GM12878 (cell line): ENCODE results near the gene REV3L. TPM values are rescaled to one million over a fixed set of nuclear protein-coding genes. Genes with fewer than 3 reads are reported as not detected.

Source experiments
- ATAC-seq: fragments of 200-7000 bp; cut with Tn5 transposase; 3 replicates; pipeline ENCODE4 v1.9.1; 2020; ENCODE audit warnings: mild to moderate bottlenecking, moderate library complexity
- BruUV-seq: library from RNA; stranded (reverse); fragments of 400-500 nt; replicated peaks from 2 replicates; lab custom pipeline; 2021; lab: Mats Ljungman, UMichigan
- CTCF ChIA-PET: fragments of 300-600 bp; sonication (Branson Sonifier 250); formaldehyde crosslinking; extraction: SDS; loops from one replicate; lab custom pipeline; 2021; ENCODE audit warnings: inconsistent platforms; lab: Yijun Ruan, JAX
- POLR2A ChIA-PET: fragments of 350-600 bp; formaldehyde crosslinking; extraction: SDS; loops from one replicate; lab custom pipeline; 2021; ENCODE audit warnings: inconsistent platforms; lab: Charles Lee
- RAD21 ChIA-PET: fragments of 300-600 bp; sonication (Branson Sonifier 250); formaldehyde crosslinking; loops from one replicate; lab custom pipeline; 2023; ENCODE audit warnings: antibody characterized with exemption; ENCODE audit not compliant: unreplicated experiment; lab: Charles Lee
- SMC1A ChIA-PET: fragments of 300-600 bp; sonication (Branson Sonifier 250); formaldehyde crosslinking; loops from one replicate; lab custom pipeline; 2023; ENCODE audit not compliant: unreplicated experiment, uncharacterized antibody; lab: Charles Lee
- DNase-seq: peaks from one replicate; pipeline ENCODE4 v3.0.0-alpha.2; 2011; ENCODE audit warnings: low read depth, low spot score
- FAIRE-seq: peaks from 3 replicates; lab custom pipeline; 2011; peaks lifted over from hg19 to GRCh38; lab: Jason Lieb, UNC
- H2AFZ ChIP-seq: 2 replicates; pipeline ENCODE4 v1.6.0; 2011; ENCODE audit warnings: low read depth, low read length, control low read depth; ENCODE audit not compliant: control insufficient read depth
- H3K27ac ChIP-seq: 2 replicates; pipeline ENCODE4 v1.5.1; 2011; ENCODE audit warnings: control low read depth; ENCODE audit not compliant: control insufficient read depth, insufficient read depth
- H3K27me3 ChIP-seq, 2 experiments: replicated peaks in 1 of 2; 2 replicates each; pipeline versions ENCODE4 v1.6.0 to v1.6.1; 2011; ENCODE audit warnings: low read length in 1 of 2; ENCODE audit not compliant: control insufficient read depth in 2 of 2, insufficient read depth in 2 of 2
- H3K36me3 ChIP-seq, 2 experiments: 2 replicates each; pipeline ENCODE4 v1.5.1; 2011; ENCODE audit warnings: low read length in 1 of 2; ENCODE audit not compliant: control insufficient read depth in 2 of 2, insufficient read depth in 2 of 2
- H3K4me1 ChIP-seq: 2 replicates; pipeline ENCODE4 v1.6.1; 2011; ENCODE audit warnings: mild to moderate bottlenecking, low read length, moderate library complexity, mixed read lengths; ENCODE audit not compliant: control insufficient read depth, insufficient read depth
- H3K4me2 ChIP-seq: 2 replicates; pipeline ENCODE4 v1.6.0; 2011; ENCODE audit warnings: control low read depth; ENCODE audit not compliant: control insufficient read depth, insufficient read depth
- H3K4me3 ChIP-seq: fragments of 200-600 bp; sonication (generic); 2 replicates; pipeline ENCODE4 v1.5.1; 2016
- H3K79me2 ChIP-seq: 2 replicates; pipeline ENCODE4 v1.6.0; 2011; ENCODE audit warnings: low read length; ENCODE audit not compliant: control insufficient read depth, insufficient read depth
- H3K9ac ChIP-seq: 2 replicates; pipeline ENCODE4 v1.8.0; 2011; ENCODE audit warnings: low read length, control low read depth, mixed read lengths; ENCODE audit not compliant: control insufficient read depth, insufficient read depth
- H3K9me3 ChIP-seq: replicated peaks from 3 replicates; pipeline ENCODE4 v1.5.1; 2011; ENCODE audit warnings: mild to moderate bottlenecking, low read length; ENCODE audit not compliant: control insufficient read depth, insufficient read depth
- H4K20me1 ChIP-seq: 2 replicates; pipeline ENCODE4 v1.6.0; 2011; ENCODE audit not compliant: control insufficient read depth, insufficient read depth
- BMI1 ChIP-seq: fragments of 450-650 bp; IDR thresholded peaks from 2 replicates; pipeline ENCODE4 v1.6.1; 2016; ENCODE audit warnings: mild to moderate bottlenecking, moderate library complexity, borderline replicate concordance
- CREB1 ChIP-seq: IDR thresholded peaks from 2 replicates; pipeline ENCODE4 v1.6.1; 2012; ENCODE audit warnings: low read depth, mild to moderate bottlenecking, inconsistent platforms
- CREM ChIP-seq: IDR thresholded peaks from 2 replicates; pipeline ENCODE4 v1.6.1; 2014; ENCODE audit warnings: antibody characterized with exemption, low read depth
- FOXK2 ChIP-seq: fragments of 450-650 bp; IDR thresholded peaks from 2 replicates; pipeline ENCODE4 v1.6.1; 2017; ENCODE audit warnings: mild to moderate bottlenecking, moderate library complexity
- FOXM1 ChIP-seq: IDR thresholded peaks from 2 replicates; pipeline ENCODE4 v1.6.1; 2012; ENCODE audit warnings: low read depth, mild to moderate bottlenecking, inconsistent platforms, low read length, moderate library complexity
- GATAD2B ChIP-seq: fragments of 450-650 bp; conservative IDR thresholded peaks from 2 replicates; pipeline ENCODE4 v1.6.1; 2017; ENCODE audit warnings: low read depth, mild to moderate bottlenecking, moderate library complexity
- KLF5 ChIP-seq: fragments of 450-650 bp; IDR thresholded peaks from 2 replicates; pipeline ENCODE4 v1.6.1; 2014; ENCODE audit warnings: mild to moderate bottlenecking; ENCODE audit not compliant: partially characterized antibody
- MAX ChIP-seq: IDR thresholded peaks from 2 replicates; pipeline ENCODE4 v1.6.1; 2012; ENCODE audit warnings: low read depth, low read length, improper control_type of control experiment
- NFYB ChIP-seq: IDR thresholded peaks from 2 replicates; pipeline ENCODE4 v1.6.1; 2011; ENCODE audit warnings: low read depth, mild to moderate bottlenecking, low read length, improper control_type of control experiment, moderate library complexity; ENCODE audit not compliant: insufficient read depth
- NR2C1 ChIP-seq: fragments of 450-650 bp; IDR thresholded peaks from 2 replicates; pipeline ENCODE4 v1.6.1; 2017; ENCODE audit warnings: antibody characterized with exemption, mild to moderate bottlenecking, moderate library complexity
- RAD21 ChIP-seq: IDR thresholded peaks from 2 replicates; pipeline ENCODE4 v1.6.1; 2011; ENCODE audit warnings: mild to moderate bottlenecking, low read depth, low read length, moderate library complexity; ENCODE audit not compliant: insufficient read depth
- SREBF2 ChIP-seq: IDR thresholded peaks from 2 replicates; pipeline ENCODE4 v1.6.1; 2012; ENCODE audit warnings: mild to moderate bottlenecking, low read length
- TBL1XR1 ChIP-seq: IDR thresholded peaks from 2 replicates; pipeline ENCODE4 v1.6.1; 2012; ENCODE audit warnings: low read depth, low read length, improper control_type of control experiment
- TCF7 ChIP-seq: IDR thresholded peaks from 2 replicates; pipeline ENCODE4 v1.6.1; 2014; ENCODE audit warnings: antibody characterized with exemption, borderline replicate concordance
- WGBS: methylation state at CpG from one replicate; pipeline ENCODE4 v1.1.6; 2016; ENCODE audit warnings: low lambda C conversion rate; ENCODE audit not compliant: insufficient replicate concordance, insufficient coverage; ENCODE audit errors: missing lambda C conversion rate; 5-methylcytosine and 5-hydroxymethylcytosine counted together
- in situ Hi-C: fragments of 300-500 bp; cut with MboI; formaldehyde crosslinking; loops from 9 replicates; pipeline ENCODE4 v1.14.3; 2018; ENCODE audit warnings: mixed read lengths
- intact Hi-C: fragments of 100-400 bp; cut with micrococcal nuclease; formaldehyde crosslinking; loops from one replicate; pipeline ENCODE4 v1.14.2; 2022; ENCODE audit not compliant: unreplicated experiment
- polyA plus RNA-seq, 11 experiments: library from polyadenylated mRNA; depleted of rRNA in 4 of 11; unstranded in 6 of 11; stranded (reverse) in 5 of 11; fragments of >200 nt; fragmentation: Nextera tagmentation in 4 of 11; fragmentation: Illumina TruSeq in 1 of 11; extraction: Ambion mirVana in 4 of 11; extraction: Trizol in 1 of 11; gene quantifications; 1 replicate in 1 of 11; 2 replicates in 10 of 11; pipeline versions ENCODE4 v1.2.1 to v1.2.3, GENCODE V29; 2011 to 2016; ENCODE audit warnings: inconsistent platforms in 2 of 11, missing spikeins in 2 of 11, low read depth in 1 of 11
- total RNA-seq, 4 experiments: library from RNA; depleted of rRNA in 3 of 4; stranded (reverse); fragments of >200 nt in 3 of 4; fragmentation: Illumina TruSeq in 1 of 4; extraction: Trizol in 1 of 4; gene quantifications; 2 replicates each; pipeline versions ENCODE4 v1.2.1 to v1.2.3, GENCODE V29; 2013 to 2021
- TF ChIP-seq, protein P1 (sequence below): fragments of 450-650 bp; IDR thresholded peaks from 2 replicates; pipeline ENCODE4 v1.6.1; 2018; ENCODE audit warnings: borderline replicate concordance, mild to moderate bottlenecking; ENCODE audit not compliant: partially characterized antibody

Gene REV3L
- total and polyA plus RNA-seq, 10 of the 15 experiments (the other 5 are each of a cell fraction or from before 2014, with no cell fraction given), result 7.6 to 33.6 (median 21.5) TPM

GRCh38 chr6:111456208-111456607 lies 26.8 kb downstream of the REV3L start:
- TF ChIP-seq TCF7, result no peak
- TF ChIP-seq TBL1XR1, result no peak
- no peak for TF ChIP-seq GATAD2B
- TF ChIP-seq KLF5, result no peak
- no peak for TF ChIP-seq FOXM1
- TF ChIP-seq MAX, result no peak
- TF ChIP-seq, protein P1, sequence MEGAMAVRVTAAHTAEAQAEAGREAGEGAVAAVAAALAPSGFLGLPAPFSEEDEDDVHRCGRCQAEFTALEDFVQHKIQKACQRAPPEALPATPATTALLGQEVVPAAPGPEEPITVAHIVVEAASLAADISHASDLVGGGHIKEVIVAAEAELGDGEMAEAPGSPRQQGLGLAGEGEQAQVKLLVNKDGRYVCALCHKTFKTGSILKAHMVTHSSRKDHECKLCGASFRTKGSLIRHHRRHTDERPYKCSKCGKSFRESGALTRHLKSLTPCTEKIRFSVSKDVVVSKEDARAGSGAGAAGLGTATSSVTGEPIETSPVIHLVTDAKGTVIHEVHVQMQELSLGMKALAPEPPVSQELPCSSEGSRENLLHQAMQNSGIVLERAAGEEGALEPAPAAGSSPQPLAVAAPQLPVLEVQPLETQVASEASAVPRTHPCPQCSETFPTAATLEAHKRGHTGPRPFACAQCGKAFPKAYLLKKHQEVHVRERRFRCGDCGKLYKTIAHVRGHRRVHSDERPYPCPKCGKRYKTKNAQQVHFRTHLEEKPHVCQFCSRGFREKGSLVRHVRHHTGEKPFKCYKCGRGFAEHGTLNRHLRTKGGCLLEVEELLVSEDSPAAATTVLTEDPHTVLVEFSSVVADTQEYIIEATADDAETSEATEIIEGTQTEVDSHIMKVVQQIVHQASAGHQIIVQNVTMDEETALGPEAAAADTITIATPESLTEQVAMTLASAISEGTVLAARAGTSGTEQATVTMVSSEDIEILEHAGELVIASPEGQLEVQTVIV, result no peak
- TF ChIP-seq SREBF2, result no peak
- TF ChIP-seq FOXK2, result no peak
- no peak for TF ChIP-seq NFYB
- TF ChIP-seq CREM, result no peak
- no peak for TF ChIP-seq NR2C1
- no peak for TF ChIP-seq RAD21
- no peak for TF ChIP-seq CREB1
- no peak for TF ChIP-seq BMI1
- Histone ChIP-seq H3K36me3 (peaks cover 0 to 2% of the 10 kb centered on the region in 2 experiments; a peak in 3 of 4 replicates), H3K27me3 (no peaks in the 10 kb centered on the region), H3K9me3 (peaks cover 24% of the 10 kb centered on the region), H3K79me2 (peaks cover 52% of the 10 kb centered on the region), H3K27ac (no peak overlapping the region), H3K9ac (no peak overlapping the region), H3K4me3 (no peak overlapping the region), H4K20me1 (no peaks in the 10 kb centered on the region), H2AFZ (no peak overlapping the region), H3K4me2 (no peak overlapping the region), H3K4me1 (no peaks in the 10 kb centered on the region)
- ChIA-PET CTCF (interaction anchor here (1.3 kb wide), 1 partner anchor 22 kb away, joined by 4 read pairs; no protein-coding TSS in a partner anchor), POLR2A (no interaction called here), RAD21 (interaction anchor here (1.9 kb wide), 1 partner anchor 197 kb away, joined by 4 read pairs; a partner anchor contains a TSS), SMC1A (interaction anchor here (1.5 to 2.1 kb wide), 2 partner anchors 22 to 27 kb away, joined by 6 to 11 read pairs; no protein-coding TSS in a partner anchor)
- ATAC-seq (no peak), DNase-seq (no peak), FAIRE-seq (no peak)
- no TSS peak for BruUV-seq
- intact Hi-C loops (no loop called here), in situ Hi-C loops (no loop called here)
- 94% methylated on average over 2 of the region's 2 CpGs for WGBS
